ENCODE results near the gene TRIM2. TPM values are rescaled to one million over a fixed set of nuclear protein-coding genes. Genes with fewer than 3 reads are reported as not detected.

Gene TRIM2
- total and polyA plus RNA-seq, 8 donors = 11.0 to 39.2 (median 21.4) TPM

- no peak overlapping the region for H3K27ac ChIP-seq
- H3K9me3 ChIP-seq = no peaks in the 10 kb centered on the region
- 68 to 69% methylated on average over 13 of the region's 13 CpGs for WGBS, 2 donors
- FAIRE-seq = no peak
- TF ChIP-seq, protein P1, sequence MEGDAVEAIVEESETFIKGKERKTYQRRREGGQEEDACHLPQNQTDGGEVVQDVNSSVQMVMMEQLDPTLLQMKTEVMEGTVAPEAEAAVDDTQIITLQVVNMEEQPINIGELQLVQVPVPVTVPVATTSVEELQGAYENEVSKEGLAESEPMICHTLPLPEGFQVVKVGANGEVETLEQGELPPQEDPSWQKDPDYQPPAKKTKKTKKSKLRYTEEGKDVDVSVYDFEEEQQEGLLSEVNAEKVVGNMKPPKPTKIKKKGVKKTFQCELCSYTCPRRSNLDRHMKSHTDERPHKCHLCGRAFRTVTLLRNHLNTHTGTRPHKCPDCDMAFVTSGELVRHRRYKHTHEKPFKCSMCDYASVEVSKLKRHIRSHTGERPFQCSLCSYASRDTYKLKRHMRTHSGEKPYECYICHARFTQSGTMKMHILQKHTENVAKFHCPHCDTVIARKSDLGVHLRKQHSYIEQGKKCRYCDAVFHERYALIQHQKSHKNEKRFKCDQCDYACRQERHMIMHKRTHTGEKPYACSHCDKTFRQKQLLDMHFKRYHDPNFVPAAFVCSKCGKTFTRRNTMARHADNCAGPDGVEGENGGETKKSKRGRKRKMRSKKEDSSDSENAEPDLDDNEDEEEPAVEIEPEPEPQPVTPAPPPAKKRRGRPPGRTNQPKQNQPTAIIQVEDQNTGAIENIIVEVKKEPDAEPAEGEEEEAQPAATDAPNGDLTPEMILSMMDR (IDR thresholded peaks at IDR 0.05) = no peak
- H3K4me3 ChIP-seq = no peak overlapping the region
- DNase-seq = no peak
- peak in 2 of 4 donors; percentile 17 for ATAC-seq
- no peaks in the 10 kb centered on the region for H3K27me3 ChIP-seq
- peaks cover 0 to 4% (median 0%) of the 10 kb centered on the region in 3 donors for H3K36me3 ChIP-seq
- H3K4me1 ChIP-seq = peaks cover 8 to 13% (median 13%) of the 10 kb centered on the region in 3 donors
- intact Hi-C loops (cut with DNase I) = no loop called here
These were observed 71.4 kb downstream of the TRIM2 start for GRCh38 chr4:153275380-153276276.

- ATAC-seq (peak in 1 of 4 donors; percentile 40), FAIRE-seq (no peak), DNase-seq (no peak)
- WGBS, 2 donors = 67 to 69% methylated on average over 3 of the region's 3 CpGs
- TF ChIP-seq, protein P1 (IDR thresholded peaks at IDR 0.05) = no peak
- H3K27ac ChIP-seq = no peak overlapping the region
- H3K36me3 ChIP-seq = peaks cover 0 to 4% (median 0%) of the 10 kb centered on the region in 3 donors
- no peaks in the 10 kb centered on the region for H3K27me3 ChIP-seq
- H3K4me3 ChIP-seq = no peak overlapping the region
- intact Hi-C loops (cut with DNase I) = no loop called here
- H3K4me1 ChIP-seq = peaks cover 4 to 13% (median 9%) of the 10 kb centered on the region in 3 donors
- H3K9me3 ChIP-seq = no peaks in the 10 kb centered on the region
These were observed 72.7 kb downstream of the TRIM2 start for GRCh38 chr4:153276971-153277370.

- Histone ChIP-seq H3K27ac (no peak overlapping the region), H3K36me3 (peaks cover 0 to 4% (median 0%) of the 10 kb centered on the region in 3 donors), H3K9me3 (no peaks in the 10 kb centered on the region), H3K4me1 (no peaks in the 10 kb centered on the region), H3K27me3 (no peaks in the 10 kb centered on the region), H3K4me3 (no peak overlapping the region)
- intact Hi-C loops (cut with DNase I) = no loop called here
- TF ChIP-seq, protein P1 (IDR thresholded peaks at IDR 0.05) = no peak
- FAIRE-seq (no peak), ATAC-seq (no peak), DNase-seq (no peak)
- WGBS, 2 donors = 68 to 71% methylated on average over 1 of the region's 1 CpG
These were observed 77.2 kb downstream of the TRIM2 start for GRCh38 chr4:153281476-153281875.

GRCh38 chr4:153282023-153282422 is 77.8 kb downstream of the TRIM2 start:
- H3K4me1 ChIP-seq = no peaks in the 10 kb centered on the region
- H3K9me3 ChIP-seq = no peaks in the 10 kb centered on the region
- WGBS, 2 donors = 93 to 96% methylated on average over 4 of the region's 4 CpGs
- no peaks in the 10 kb centered on the region for H3K27me3 ChIP-seq
- DNase-seq (no peak), FAIRE-seq (no peak), ATAC-seq (no peak)
- intact Hi-C loops (cut with DNase I) = no loop called here
- TF ChIP-seq, protein P1 (IDR thresholded peaks at IDR 0.05) = no peak
- no peak overlapping the region for H3K4me3 ChIP-seq
- peaks cover 0 to 4% (median 0%) of the 10 kb centered on the region in 3 donors for H3K36me3 ChIP-seq
- no peak overlapping the region for H3K27ac ChIP-seq

- intact Hi-C loops (cut with DNase I) = no loop called here
- ATAC-seq (no peak), DNase-seq (no peak), FAIRE-seq (no peak)
- WGBS, 2 donors = 97 to 98% methylated on average over 3 of the region's 3 CpGs
- Histone ChIP-seq H3K4me1 (no peaks in the 10 kb centered on the region), H3K9me3 (no peaks in the 10 kb centered on the region), H3K36me3 (no peaks in the 10 kb centered on the region), H3K4me3 (no peak overlapping the region), H3K27me3 (no peaks in the 10 kb centered on the region), H3K27ac (no peak overlapping the region)
- TF ChIP-seq, protein P1 (IDR thresholded peaks at IDR 0.05) = no peak
These were observed 79.0 kb downstream of the TRIM2 start for GRCh38 chr4:153283260-153283659.
